Endothelial cell of umbilical vein (primary cell): ENCODE data around the gene BCR. TPM values are rescaled to one million over a fixed set of nuclear protein-coding genes. Genes with fewer than 3 reads are reported as not detected.

Experiments used
- BruUV-seq: library from RNA; stranded (reverse); fragments of 400-500 nt; replicated peaks from 2 replicates; lab custom pipeline; 2021; lab: Mats Ljungman, UMichigan
- CTCF ChIA-PET: fragments of 300-600, 350-600 bp; sonication (Branson Sonifier 250); formaldehyde crosslinking; loops from one replicate; lab custom pipeline; 2021; ENCODE audit warnings: antibody characterized with exemption, inconsistent platforms; lab: Charles Lee
- POLR2A ChIA-PET: fragments of 300-600, 350-600 bp; sonication (Branson Sonifier 250); formaldehyde crosslinking; loops from one replicate; lab custom pipeline; 2021; ENCODE audit warnings: antibody characterized with exemption, inconsistent platforms; lab: Charles Lee
- DNase-seq: peaks from one replicate; pipeline ENCODE4 v3.0.0-alpha.2; 2011; ENCODE audit warnings: low read depth, low spot score
- FAIRE-seq: peaks from 2 replicates; lab custom pipeline; 2011; peaks lifted over from hg19 to GRCh38; lab: Jason Lieb, UNC
- H2AFZ ChIP-seq: 2 replicates; pipeline ENCODE4 v1.6.0; 2012; ENCODE audit warnings: low read depth, low read length, control low read depth, inconsistent platforms
- H3K27ac ChIP-seq: 2 replicates; pipeline ENCODE4 v1.5.1; 2011; ENCODE audit warnings: low read depth, mild to moderate bottlenecking, control low read depth, low read length, moderate library complexity; ENCODE audit not compliant: insufficient read depth
- H3K27me3 ChIP-seq, 2 experiments: 2 replicates each; pipeline versions ENCODE4 v1.6.0 to v1.6.1; 2011; ENCODE audit warnings: low read length in 2 of 2, mixed read lengths in 1 of 2; ENCODE audit not compliant: control insufficient read depth in 2 of 2, insufficient read depth in 2 of 2
- H3K36me3 ChIP-seq, 2 experiments: 2 replicates in 1 of 2; 3 replicates in 1 of 2; pipeline ENCODE4 v1.5.1; 2011; ENCODE audit warnings: low read length in 2 of 2, mild to moderate bottlenecking in 1 of 2, moderate library complexity in 1 of 2; ENCODE audit not compliant: control insufficient read depth in 2 of 2, insufficient read depth in 2 of 2; ENCODE audit errors: extremely low read depth in 1 of 2
- H3K4me1 ChIP-seq: 3 replicates; pipeline ENCODE4 v1.5.1; 2011; ENCODE audit warnings: mild to moderate bottlenecking, low read length; ENCODE audit not compliant: control insufficient read depth, insufficient read depth; ENCODE audit errors: extremely low read depth
- H3K4me2 ChIP-seq: 2 replicates; pipeline ENCODE4 v1.6.1; 2011; ENCODE audit warnings: low read length, control low read depth, mixed read lengths; ENCODE audit not compliant: insufficient read depth
- H3K4me3 ChIP-seq, 3 experiments: fragments of 200-600 bp in 1 of 3; sonication (generic), shearing (Covaris generic) in 1 of 3; replicated peaks in 1 of 3; 2 replicates each; pipeline ENCODE4 v1.5.1; 2011 to 2016; ENCODE audit warnings: control low read depth in 3 of 3, low read length in 3 of 3, mild to moderate bottlenecking in 2 of 3, inconsistent platforms in 1 of 3, low read depth in 1 of 3, moderate library complexity in 1 of 3; ENCODE audit not compliant: insufficient read depth in 1 of 3
- H3K79me2 ChIP-seq: 2 replicates; pipeline ENCODE4 v1.6.0; 2012; ENCODE audit warnings: low read length, inconsistent platforms; ENCODE audit not compliant: control insufficient read depth, insufficient read depth
- H3K9ac ChIP-seq: replicated peaks from 2 replicates; pipeline ENCODE3; 2011; ENCODE audit warnings: low read length, control low read depth; ENCODE audit not compliant: insufficient read depth; ENCODE audit errors: extremely low read depth
- H3K9me1 ChIP-seq: replicated peaks from 3 replicates; pipeline ENCODE4 v1.6.0; 2011; ENCODE audit warnings: mild to moderate bottlenecking, low read length; ENCODE audit not compliant: control insufficient read depth, insufficient read depth; ENCODE audit errors: extremely low read depth
- H3K9me3 ChIP-seq: replicated peaks from 2 replicates; pipeline ENCODE4 v1.5.1; 2012; ENCODE audit warnings: low read length, inconsistent platforms; ENCODE audit not compliant: control insufficient read depth, insufficient read depth
- H4K20me1 ChIP-seq: replicated peaks from 2 replicates; pipeline ENCODE3; 2011; ENCODE audit warnings: mild to moderate bottlenecking, low read length; ENCODE audit not compliant: control insufficient read depth, insufficient read depth; ENCODE audit errors: extremely low read depth
- EZH2 ChIP-seq: IDR thresholded peaks from 2 replicates; pipeline ENCODE4 v1.6.1; 2012; ENCODE audit warnings: borderline replicate concordance, low read depth, mild to moderate bottlenecking, moderate library complexity, low read length, inconsistent platforms; ENCODE audit not compliant: severe bottlenecking
- FOS ChIP-seq: IDR thresholded peaks from 2 replicates; pipeline ENCODE4 v1.6.1; 2011; ENCODE audit warnings: mild to moderate bottlenecking, low read length, moderate library complexity, borderline replicate concordance; ENCODE audit not compliant: insufficient read depth
- GATA2 ChIP-seq: IDR thresholded peaks from 2 replicates; pipeline ENCODE4 v1.7.0; 2011; ENCODE audit warnings: low read depth, mild to moderate bottlenecking, moderate library complexity, mixed read lengths, low read length; ENCODE audit not compliant: insufficient read length, insufficient read depth
- JUN ChIP-seq: IDR thresholded peaks from 2 replicates; pipeline ENCODE4 v1.6.1; 2011; ENCODE audit warnings: borderline replicate concordance, low read depth; ENCODE audit not compliant: insufficient read length, insufficient read depth
- MAX ChIP-seq: IDR thresholded peaks from 2 replicates; pipeline ENCODE4 v1.6.1; 2011; ENCODE audit not compliant: insufficient read depth, insufficient read length
- MYC ChIP-seq: IDR thresholded peaks from one replicate; pipeline ENCODE4 v1.6.1; 2011; ENCODE audit warnings: mild to moderate bottlenecking, low read depth, low read length
- POLR2A ChIP-seq: IDR thresholded peaks from 2 replicates; pipeline ENCODE4 v1.6.1; 2012; ENCODE audit warnings: low read depth, mild to moderate bottlenecking, control low read depth, low read length
- POLR2AphosphoS5 ChIP-seq: IDR thresholded peaks from 2 replicates; pipeline ENCODE4 v1.6.1; 2012; ENCODE audit warnings: low read depth, mild to moderate bottlenecking, control low read depth, low read length, moderate library complexity; ENCODE audit not compliant: insufficient read depth
- dilution Hi-C: fragments of 300-500 bp; cut with MboI; formaldehyde crosslinking; loops from one replicate; pipeline ENCODE4 v1.15.0; 2019; ENCODE audit warnings: low sequenced_read_pairs; ENCODE audit not compliant: extremely low pct_ligation_motif_present
- intact Hi-C: fragments of 100-400 bp; cut with micrococcal nuclease; formaldehyde crosslinking; loops from one replicate; pipeline ENCODE4 v1.10.0; 2022
- polyA plus RNA-seq, 4 experiments: library from polyadenylated mRNA; depleted of rRNA in 3 of 4; stranded (reverse) in 3 of 4; unstranded in 1 of 4; fragments of >200 nt; gene quantifications; 2 replicates each; pipeline versions ENCODE4 v1.2.1 to v1.2.3, GENCODE V29; 2011 to 2012; ENCODE audit warnings: missing spikeins in 1 of 4
- total RNA-seq: library from RNA; stranded (reverse); gene quantifications from 2 replicates; pipeline ENCODE4 v1.2.3, GENCODE V29; 2021
- TF ChIP-seq, protein P1 (sequence below), 2 donors: IDR thresholded peaks; 1 replicate in 1 of 2; 2 replicates in 1 of 2; pipeline ENCODE4 v1.5.1; 2011; ENCODE audit warnings: low read length in 2 of 2, mild to moderate bottlenecking in 2 of 2, moderate library complexity in 2 of 2, control low read depth in 1 of 2, inconsistent platforms in 1 of 2, low read depth in 1 of 2; ENCODE audit not compliant: insufficient read depth in 1 of 2; ENCODE audit errors: extremely low read depth in 1 of 2

BCR gene
- total and polyA plus RNA-seq, 2 donors (not counting 3 experiments of a cell fraction or from before 2014, with no cell fraction given): 129 to 141 TPM

DNA sequence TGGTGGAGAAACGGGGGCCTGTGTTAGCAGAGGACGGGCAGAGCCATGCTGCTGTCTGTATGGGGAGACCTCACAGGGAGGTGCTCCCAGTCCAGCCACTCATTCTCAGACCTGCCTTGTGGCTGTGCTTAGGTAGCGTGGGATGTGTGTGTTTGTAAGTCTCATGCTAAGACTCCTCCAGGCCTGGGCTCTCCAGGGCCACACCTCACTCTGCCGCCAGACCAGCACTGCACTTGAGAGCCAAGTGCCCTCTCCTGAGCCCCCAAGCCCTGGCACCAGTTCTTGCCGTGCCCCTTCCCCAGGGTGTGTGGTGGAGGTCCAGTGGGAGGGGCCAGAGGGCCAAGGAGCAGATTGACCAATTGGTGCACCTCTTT lies 108.8 kb downstream of the BCR start:
- FAIRE-seq (no peak), DNase-seq (no peak)
- no peak overlapping the region for H3K9ac ChIP-seq
- H3K36me3 ChIP-seq: peaks cover 40 to 83% of the 10 kb centered on the region in 2 experiments
- BruUV-seq: no TSS peak
- dilution Hi-C loops: no loop called here
- no peak overlapping the region for H2AFZ ChIP-seq
- H3K4me2 ChIP-seq: no peak overlapping the region
- CTCF ChIA-PET: interaction anchor here (0.9 to 3.1 kb wide), 9 partner anchors 7 to 115 kb away, joined by 3 to 29 read pairs (median 21); partner anchors contain the start of gene BCR
- TF ChIP-seq GATA2 (no peak), FOS (no peak), POLR2AphosphoS5 (no peak), EZH2 (no peak), POLR2A (no peak), MYC (no peak), JUN (no peak), MAX (no peak)
- TF ChIP-seq, protein P1, sequence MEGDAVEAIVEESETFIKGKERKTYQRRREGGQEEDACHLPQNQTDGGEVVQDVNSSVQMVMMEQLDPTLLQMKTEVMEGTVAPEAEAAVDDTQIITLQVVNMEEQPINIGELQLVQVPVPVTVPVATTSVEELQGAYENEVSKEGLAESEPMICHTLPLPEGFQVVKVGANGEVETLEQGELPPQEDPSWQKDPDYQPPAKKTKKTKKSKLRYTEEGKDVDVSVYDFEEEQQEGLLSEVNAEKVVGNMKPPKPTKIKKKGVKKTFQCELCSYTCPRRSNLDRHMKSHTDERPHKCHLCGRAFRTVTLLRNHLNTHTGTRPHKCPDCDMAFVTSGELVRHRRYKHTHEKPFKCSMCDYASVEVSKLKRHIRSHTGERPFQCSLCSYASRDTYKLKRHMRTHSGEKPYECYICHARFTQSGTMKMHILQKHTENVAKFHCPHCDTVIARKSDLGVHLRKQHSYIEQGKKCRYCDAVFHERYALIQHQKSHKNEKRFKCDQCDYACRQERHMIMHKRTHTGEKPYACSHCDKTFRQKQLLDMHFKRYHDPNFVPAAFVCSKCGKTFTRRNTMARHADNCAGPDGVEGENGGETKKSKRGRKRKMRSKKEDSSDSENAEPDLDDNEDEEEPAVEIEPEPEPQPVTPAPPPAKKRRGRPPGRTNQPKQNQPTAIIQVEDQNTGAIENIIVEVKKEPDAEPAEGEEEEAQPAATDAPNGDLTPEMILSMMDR (IDR thresholded peaks at IDR 0.05; ENCODE audit: extremely low read depth in 1 of 2, insufficient read depth in 1 of 2, low read depth in 1 of 2, low read length in 2 of 2): no peak
- no peaks in the 10 kb centered on the region for H3K9me3 ChIP-seq
- intact Hi-C loops: no loop called here
- H3K79me2 ChIP-seq: no peaks in the 10 kb centered on the region
- H3K4me1 ChIP-seq: peaks cover 5% of the 10 kb centered on the region
- H3K4me3 ChIP-seq: no peak overlapping the region
- H3K9me1 ChIP-seq: no peaks in the 10 kb centered on the region
- POLR2A ChIA-PET: no interaction called here
- H3K27ac ChIP-seq: no peak overlapping the region
- H4K20me1 ChIP-seq: no peaks in the 10 kb centered on the region
- no peaks in the 10 kb centered on the region for H3K27me3 ChIP-seq
